Measurements from ENCODE around the gene LANCL2.

DNA sequence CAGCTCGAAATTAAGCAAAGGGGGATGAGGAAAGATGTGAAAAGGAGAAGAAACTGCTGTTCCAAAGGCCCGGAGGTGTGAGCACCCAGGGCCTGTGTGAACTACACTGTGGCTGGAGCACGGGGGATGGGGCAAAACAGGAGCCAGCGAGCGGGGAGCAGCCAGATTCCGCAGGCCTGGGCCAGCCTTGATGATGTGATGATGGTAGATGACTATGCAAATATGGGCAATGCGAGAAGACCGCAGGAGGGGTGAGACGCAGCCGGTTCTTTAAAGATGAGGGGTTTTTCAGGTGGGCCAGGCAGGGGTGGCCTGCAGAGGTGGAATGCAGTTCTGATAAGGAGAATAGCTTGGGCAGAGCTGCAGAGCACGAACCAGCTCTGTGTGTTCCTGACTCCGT lies 61.5 kb downstream of the LANCL2 start:
- TF ChIP-seq, protein P1, sequence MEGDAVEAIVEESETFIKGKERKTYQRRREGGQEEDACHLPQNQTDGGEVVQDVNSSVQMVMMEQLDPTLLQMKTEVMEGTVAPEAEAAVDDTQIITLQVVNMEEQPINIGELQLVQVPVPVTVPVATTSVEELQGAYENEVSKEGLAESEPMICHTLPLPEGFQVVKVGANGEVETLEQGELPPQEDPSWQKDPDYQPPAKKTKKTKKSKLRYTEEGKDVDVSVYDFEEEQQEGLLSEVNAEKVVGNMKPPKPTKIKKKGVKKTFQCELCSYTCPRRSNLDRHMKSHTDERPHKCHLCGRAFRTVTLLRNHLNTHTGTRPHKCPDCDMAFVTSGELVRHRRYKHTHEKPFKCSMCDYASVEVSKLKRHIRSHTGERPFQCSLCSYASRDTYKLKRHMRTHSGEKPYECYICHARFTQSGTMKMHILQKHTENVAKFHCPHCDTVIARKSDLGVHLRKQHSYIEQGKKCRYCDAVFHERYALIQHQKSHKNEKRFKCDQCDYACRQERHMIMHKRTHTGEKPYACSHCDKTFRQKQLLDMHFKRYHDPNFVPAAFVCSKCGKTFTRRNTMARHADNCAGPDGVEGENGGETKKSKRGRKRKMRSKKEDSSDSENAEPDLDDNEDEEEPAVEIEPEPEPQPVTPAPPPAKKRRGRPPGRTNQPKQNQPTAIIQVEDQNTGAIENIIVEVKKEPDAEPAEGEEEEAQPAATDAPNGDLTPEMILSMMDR (conservative IDR thresholded peaks at IDR 0.05) = no peak
- no peak for TF ChIP-seq EZH2 (IDR thresholded peaks at IDR 0.05; ENCODE audit: low read depth)

Data from PC-9 (cell line).